ENCODE results near the gene POLR2F. TPM values are rescaled to one million over a fixed set of nuclear protein-coding genes. Genes with fewer than 3 reads are reported as not detected.

Gene POLR2F
- total and polyA plus RNA-seq, 9 of the 15 experiments (the other 6 are each of a cell fraction or from before 2014, with no cell fraction given) = 98.9 to 410 (median 168) TPM

DNA sequence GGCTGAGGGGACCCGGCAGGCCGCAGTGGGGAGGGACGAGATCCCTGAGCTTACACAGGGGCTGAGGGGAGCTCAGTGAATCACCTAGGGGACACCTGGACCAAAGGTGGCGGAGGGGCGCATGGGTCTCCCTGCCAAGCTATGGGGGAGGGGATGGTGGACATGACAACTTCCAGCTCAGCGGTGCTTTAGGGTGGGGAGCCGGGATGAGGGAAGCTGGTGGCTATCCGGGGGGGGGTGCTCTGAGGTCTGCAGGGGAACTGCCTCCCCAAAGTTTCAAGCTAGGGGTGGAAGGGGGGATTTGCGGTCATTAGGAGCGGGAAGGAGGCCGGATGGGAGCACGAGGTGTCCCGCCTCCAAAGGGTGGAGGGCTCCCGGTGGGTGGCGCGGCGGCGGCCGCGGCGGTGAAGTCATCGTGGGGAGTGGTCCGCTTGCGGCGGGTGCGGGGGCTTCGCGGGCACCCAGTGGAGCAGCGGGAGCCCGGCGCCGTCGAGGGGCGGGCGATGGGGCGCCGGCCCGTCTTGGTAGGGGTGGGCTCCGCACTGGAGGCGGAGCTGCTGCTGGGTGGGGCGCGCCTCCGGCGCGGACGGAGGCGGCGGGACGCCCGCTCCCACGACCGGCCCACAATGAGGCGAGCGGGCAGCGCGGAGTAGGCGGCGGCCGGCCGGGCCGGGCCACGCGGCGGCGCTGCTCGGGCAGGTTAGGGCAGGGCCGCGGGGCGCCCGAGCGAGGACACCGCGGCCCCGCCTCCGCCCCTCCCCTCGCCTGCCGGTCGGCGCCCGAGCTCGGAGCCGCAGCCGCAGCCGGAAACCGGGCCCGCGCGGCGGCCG is 47.8 kb upstream of the POLR2F start, which contains the start of gene MICALL1 (continued):
- TF ChIP-seq U2AF1 (optimal IDR thresholded peaks at IDR 0.05; ENCODE audit: low read depth, low read length) (no peak), HDAC6 (IDR thresholded peaks at IDR 0.05; ENCODE audit: low read depth, low read length) (no peak), ZBTB17 (CRISPR knock-in tag; IDR thresholded peaks at IDR 0.05) (no peak), BRD4 (IDR thresholded peaks at IDR 0.05) (peak; percentile 36; the same call in 1 of the 2 replicates), POLR2AphosphoS5 (IDR thresholded peaks at IDR 0.05; ENCODE audit: control insufficient read depth, insufficient read depth, low read depth, low read length) (0 out of 2 replicates have a peak, but pooled peaks have one; percentile 40), KLF16 (IDR thresholded peaks at IDR 0.05) (no peak), HDGF (IDR thresholded peaks at IDR 0.05) (no peak), HMGN3 (IDR thresholded peaks at IDR 0.05; ENCODE audit: borderline replicate concordance, extremely low read depth, insufficient read length, low read depth, low read length) (peak; percentile 39), ELF2 (CRISPR knock-in tag; IDR thresholded peaks at IDR 0.05) (no peak), NFXL1 (CRISPR knock-in tag; IDR thresholded peaks at IDR 0.05) (no peak)
- TF ChIP-seq, protein P1, sequence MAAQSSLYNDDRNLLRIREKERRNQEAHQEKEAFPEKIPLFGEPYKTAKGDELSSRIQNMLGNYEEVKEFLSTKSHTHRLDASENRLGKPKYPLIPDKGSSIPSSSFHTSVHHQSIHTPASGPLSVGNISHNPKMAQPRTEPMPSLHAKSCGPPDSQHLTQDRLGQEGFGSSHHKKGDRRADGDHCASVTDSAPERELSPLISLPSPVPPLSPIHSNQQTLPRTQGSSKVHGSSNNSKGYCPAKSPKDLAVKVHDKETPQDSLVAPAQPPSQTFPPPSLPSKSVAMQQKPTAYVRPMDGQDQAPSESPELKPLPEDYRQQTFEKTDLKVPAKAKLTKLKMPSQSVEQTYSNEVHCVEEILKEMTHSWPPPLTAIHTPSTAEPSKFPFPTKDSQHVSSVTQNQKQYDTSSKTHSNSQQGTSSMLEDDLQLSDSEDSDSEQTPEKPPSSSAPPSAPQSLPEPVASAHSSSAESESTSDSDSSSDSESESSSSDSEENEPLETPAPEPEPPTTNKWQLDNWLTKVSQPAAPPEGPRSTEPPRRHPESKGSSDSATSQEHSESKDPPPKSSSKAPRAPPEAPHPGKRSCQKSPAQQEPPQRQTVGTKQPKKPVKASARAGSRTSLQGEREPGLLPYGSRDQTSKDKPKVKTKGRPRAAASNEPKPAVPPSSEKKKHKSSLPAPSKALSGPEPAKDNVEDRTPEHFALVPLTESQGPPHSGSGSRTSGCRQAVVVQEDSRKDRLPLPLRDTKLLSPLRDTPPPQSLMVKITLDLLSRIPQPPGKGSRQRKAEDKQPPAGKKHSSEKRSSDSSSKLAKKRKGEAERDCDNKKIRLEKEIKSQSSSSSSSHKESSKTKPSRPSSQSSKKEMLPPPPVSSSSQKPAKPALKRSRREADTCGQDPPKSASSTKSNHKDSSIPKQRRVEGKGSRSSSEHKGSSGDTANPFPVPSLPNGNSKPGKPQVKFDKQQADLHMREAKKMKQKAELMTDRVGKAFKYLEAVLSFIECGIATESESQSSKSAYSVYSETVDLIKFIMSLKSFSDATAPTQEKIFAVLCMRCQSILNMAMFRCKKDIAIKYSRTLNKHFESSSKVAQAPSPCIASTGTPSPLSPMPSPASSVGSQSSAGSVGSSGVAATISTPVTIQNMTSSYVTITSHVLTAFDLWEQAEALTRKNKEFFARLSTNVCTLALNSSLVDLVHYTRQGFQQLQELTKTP (IDR thresholded peaks at IDR 0.05; ENCODE audit: low read depth in 1 of 2, partially characterized antibody in 2 of 2) = no peak
- TF ChIP-seq, protein P2, sequence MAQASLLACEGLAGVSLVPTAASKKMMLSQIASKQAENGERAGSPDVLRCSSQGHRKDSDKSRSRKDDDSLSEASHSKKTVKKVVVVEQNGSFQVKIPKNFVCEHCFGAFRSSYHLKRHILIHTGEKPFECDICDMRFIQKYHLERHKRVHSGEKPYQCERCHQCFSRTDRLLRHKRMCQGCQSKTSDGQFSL (CRISPR knock-in tag; IDR thresholded peaks at IDR 0.05) = peak; percentile 76
- TF ChIP-seq, protein P2 (tag; IDR thresholded peaks at IDR 0.05) = no peak; a peak in 1 of 4 replicates
- TF ChIP-seq, protein P3, sequence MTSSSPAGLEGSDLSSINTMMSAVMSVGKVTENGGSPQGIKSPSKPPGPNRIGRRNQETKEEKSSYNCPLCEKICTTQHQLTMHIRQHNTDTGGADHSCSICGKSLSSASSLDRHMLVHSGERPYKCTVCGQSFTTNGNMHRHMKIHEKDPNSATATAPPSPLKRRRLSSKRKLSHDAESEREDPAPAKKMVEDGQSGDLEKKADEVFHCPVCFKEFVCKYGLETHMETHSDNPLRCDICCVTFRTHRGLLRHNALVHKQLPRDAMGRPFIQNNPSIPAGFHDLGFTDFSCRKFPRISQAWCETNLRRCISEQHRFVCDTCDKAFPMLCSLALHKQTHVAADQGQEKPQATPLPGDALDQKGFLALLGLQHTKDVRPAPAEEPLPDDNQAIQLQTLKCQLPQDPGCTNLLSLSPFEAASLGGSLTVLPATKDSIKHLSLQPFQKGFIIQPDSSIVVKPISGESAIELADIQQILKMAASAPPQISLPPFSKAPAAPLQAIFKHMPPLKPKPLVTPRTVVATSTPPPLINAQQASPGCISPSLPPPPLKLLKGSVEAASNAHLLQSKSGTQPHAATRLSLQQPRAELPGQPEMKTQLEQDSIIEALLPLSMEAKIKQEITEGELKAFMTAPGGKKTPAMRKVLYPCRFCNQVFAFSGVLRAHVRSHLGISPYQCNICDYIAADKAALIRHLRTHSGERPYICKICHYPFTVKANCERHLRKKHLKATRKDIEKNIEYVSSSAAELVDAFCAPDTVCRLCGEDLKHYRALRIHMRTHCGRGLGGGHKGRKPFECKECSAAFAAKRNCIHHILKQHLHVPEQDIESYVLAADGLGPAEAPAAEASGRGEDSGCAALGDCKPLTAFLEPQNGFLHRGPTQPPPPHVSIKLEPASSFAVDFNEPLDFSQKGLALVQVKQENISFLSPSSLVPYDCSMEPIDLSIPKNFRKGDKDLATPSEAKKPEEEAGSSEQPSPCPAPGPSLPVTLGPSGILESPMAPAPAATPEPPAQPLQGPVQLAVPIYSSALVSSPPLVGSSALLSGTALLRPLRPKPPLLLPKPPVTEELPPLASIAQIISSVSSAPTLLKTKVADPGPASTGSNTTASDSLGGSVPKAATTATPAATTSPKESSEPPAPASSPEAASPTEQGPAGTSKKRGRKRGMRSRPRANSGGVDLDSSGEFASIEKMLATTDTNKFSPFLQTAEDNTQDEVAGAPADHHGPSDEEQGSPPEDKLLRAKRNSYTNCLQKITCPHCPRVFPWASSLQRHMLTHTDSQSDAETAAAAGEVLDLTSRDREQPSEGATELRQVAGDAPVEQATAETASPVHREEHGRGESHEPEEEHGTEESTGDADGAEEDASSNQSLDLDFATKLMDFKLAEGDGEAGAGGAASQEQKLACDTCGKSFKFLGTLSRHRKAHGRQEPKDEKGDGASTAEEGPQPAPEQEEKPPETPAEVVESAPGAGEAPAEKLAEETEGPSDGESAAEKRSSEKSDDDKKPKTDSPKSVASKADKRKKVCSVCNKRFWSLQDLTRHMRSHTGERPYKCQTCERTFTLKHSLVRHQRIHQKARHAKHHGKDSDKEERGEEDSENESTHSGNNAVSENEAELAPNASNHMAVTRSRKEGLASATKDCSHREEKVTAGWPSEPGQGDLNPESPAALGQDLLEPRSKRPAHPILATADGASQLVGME (CRISPR knock-in tag; IDR thresholded peaks at IDR 0.05) = no peak
- TF ChIP-seq, protein P4, sequence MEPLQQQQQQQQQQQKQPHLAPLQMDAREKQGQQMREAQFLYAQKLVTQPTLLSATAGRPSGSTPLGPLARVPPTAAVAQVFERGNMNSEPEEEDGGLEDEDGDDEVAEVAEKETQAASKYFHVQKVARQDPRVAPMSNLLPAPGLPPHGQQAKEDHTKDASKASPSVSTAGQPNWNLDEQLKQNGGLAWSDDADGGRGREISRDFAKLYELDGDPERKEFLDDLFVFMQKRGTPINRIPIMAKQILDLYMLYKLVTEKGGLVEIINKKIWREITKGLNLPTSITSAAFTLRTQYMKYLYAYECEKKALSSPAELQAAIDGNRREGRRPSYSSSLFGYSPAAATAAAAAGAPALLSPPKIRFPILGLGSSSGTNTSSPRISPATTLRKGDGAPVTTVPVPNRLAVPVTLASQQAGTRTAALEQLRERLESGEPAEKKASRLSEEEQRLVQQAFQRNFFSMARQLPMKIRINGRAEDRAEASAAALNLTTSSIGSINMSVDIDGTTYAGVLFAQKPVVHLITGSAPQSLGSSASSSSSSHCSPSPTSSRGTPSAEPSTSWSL (CRISPR knock-in tag; IDR thresholded peaks at IDR 0.05; ENCODE audit: borderline replicate concordance) = no peak
